OCI-LY1 (cell line): ENCODE data around the gene ATXN1.

Experiments
- H2AFZ ChIP-seq: fragments of 200-600 bp; sonication (generic), shearing (Covaris generic); 2 replicates; pipeline ENCODE4 v1.6.0; 2014; ENCODE audit warnings: antibody characterized with exemption, mild to moderate bottlenecking, low read length
- H3F3A ChIP-seq: fragments of 200-600 bp; sonication (generic), shearing (Covaris generic); 2 replicates; pipeline ENCODE4 v1.6.0; 2014; ENCODE audit warnings: mild to moderate bottlenecking, antibody characterized with exemption, low read length, moderate library complexity; ENCODE audit not compliant: insufficient read depth
- H3K27ac ChIP-seq: fragments of 200-600 bp; sonication (generic); 2 replicates; pipeline ENCODE4 v1.5.1; 2014; ENCODE audit warnings: low read length, mixed run types, mild to moderate bottlenecking, low read depth; ENCODE audit not compliant: poor library complexity, severe bottlenecking
- H3K27me3 ChIP-seq: fragments of 200-600 bp; sonication (generic); 2 replicates; pipeline ENCODE4 v1.6.0; 2014; ENCODE audit warnings: antibody characterized with exemption, mild to moderate bottlenecking, low read length, moderate library complexity; ENCODE audit not compliant: insufficient read depth
- H3K36me3 ChIP-seq: fragments of 200-600 bp; sonication (generic); 2 replicates; pipeline ENCODE4 v1.6.1; 2014; ENCODE audit warnings: mild to moderate bottlenecking, antibody characterized with exemption, low read length, moderate library complexity, mixed read lengths; ENCODE audit not compliant: insufficient read depth
- H3K4me1 ChIP-seq: fragments of 200-600 bp; sonication (generic); 2 replicates; pipeline ENCODE4 v1.5.1; 2014; ENCODE audit warnings: mild to moderate bottlenecking, low read length, moderate library complexity; ENCODE audit not compliant: insufficient read depth, severe bottlenecking
- H3K4me2 ChIP-seq: fragments of 200-600 bp; sonication (generic), shearing (Covaris generic); 2 replicates; pipeline ENCODE4 v1.6.1; 2014; ENCODE audit warnings: low read length
- H3K4me3 ChIP-seq: fragments of 200-600 bp; sonication (generic); 2 replicates; pipeline ENCODE4 v1.5.1; 2014; ENCODE audit warnings: low read length, low read depth, mild to moderate bottlenecking, mixed read lengths; ENCODE audit not compliant: poor library complexity, severe bottlenecking
- H3K79me2 ChIP-seq: fragments of 200-600 bp; shearing (Covaris generic); 2 replicates; pipeline ENCODE4 v1.6.1; 2016; ENCODE audit warnings: mixed run types, low read length, mixed read lengths; ENCODE audit not compliant: insufficient read depth
- H3K9ac ChIP-seq: fragments of 200-600 bp; sonication (generic), shearing (Covaris generic); 2 replicates; pipeline ENCODE4 v1.6.1; 2014; ENCODE audit warnings: mild to moderate bottlenecking, low read length, mixed read lengths
- H3K9me2 ChIP-seq: fragments of 200-600 bp; sonication (generic), shearing (Covaris generic); 2 replicates; pipeline ENCODE4 v1.6.1; 2014; ENCODE audit warnings: low read depth, mild to moderate bottlenecking, low read length, mixed read lengths
- H3K9me3 ChIP-seq: fragments of 200-600 bp; shearing (Covaris generic); 2 replicates; pipeline ENCODE4 v1.6.1; 2014; ENCODE audit warnings: low read length, mixed read lengths
- H4K20me1 ChIP-seq: fragments of 200-600 bp; sonication (generic), shearing (Covaris generic); 2 replicates; pipeline ENCODE4 v1.6.0; 2016; ENCODE audit warnings: mild to moderate bottlenecking, low read length; ENCODE audit not compliant: insufficient read depth
- EZH2 ChIP-seq: fragments of 200-600 bp; sonication (generic), shearing (Covaris generic); IDR thresholded peaks from 2 replicates; pipeline ENCODE4 v1.8.0; 2017; ENCODE audit warnings: borderline replicate concordance, mixed run types, mild to moderate bottlenecking, antibody characterized with exemption, low read length, moderate library complexity, mixed read lengths
- TF ChIP-seq, protein P1 (sequence below): fragments of 200-600 bp; sonication (generic), shearing (Covaris generic); IDR thresholded peaks from 2 replicates; pipeline ENCODE4 v1.5.1; 2017; ENCODE audit warnings: mild to moderate bottlenecking, antibody characterized with exemption, low read length, moderate library complexity, mixed read lengths

The ATXN1 gene

DNA sequence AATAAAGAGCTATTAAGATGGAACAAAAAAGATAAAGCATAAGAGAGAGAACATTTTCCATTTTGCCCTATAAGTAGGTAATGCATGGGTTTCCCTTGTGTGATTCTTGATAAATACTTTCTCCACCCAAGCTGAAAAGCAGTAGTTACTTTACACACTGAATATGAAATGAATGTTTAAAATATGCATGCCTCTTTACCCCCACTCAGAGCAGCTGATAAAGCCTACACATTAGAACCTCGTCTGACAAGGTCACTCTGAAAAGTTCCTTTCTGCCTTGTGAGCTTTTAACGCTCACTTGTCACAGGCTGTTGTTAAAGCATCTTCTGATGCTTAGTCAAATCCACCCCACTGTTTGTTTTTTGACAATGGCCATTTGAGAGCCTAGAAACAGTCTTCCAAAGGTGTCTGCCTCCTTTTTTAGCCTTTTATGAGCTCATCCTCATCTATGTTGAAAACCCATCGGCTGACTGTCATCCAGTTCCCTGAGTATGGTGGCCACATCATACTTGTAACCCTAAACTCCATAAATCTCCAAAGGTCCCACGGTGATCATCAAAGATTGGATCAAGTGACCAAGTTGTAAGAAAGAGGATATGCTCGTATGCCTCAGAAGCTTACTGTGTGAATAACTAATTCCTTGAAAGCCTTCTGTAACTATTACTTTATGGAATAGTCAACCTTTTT lies 102.8 kb downstream of the ATXN1 start:
- no peaks in the 10 kb centered on the region for H3F3A ChIP-seq

DNA sequence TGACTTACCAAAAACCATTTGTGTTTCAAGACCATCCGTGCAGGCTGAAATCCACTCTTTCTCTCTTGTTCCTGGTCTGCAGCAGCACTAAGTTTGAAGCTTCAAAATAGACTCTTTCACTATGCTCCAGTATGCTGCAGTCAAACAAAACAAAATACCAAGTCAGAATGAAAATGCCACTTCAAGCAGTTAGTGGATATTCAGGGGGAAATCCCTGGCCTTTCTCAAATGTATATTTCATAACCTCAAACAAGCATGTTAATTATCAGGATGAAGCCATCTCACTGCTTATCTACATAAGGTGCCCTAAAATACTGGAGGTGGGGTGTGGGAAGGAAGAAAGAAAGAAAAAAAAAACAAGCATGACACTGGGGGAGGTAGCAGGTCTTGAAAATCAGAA lies 103.5 kb downstream of the ATXN1 start:
- Histone ChIP-seq H3K4me2 (no peak overlapping the region), H3K4me3 (no peak overlapping the region), H3K9ac (no peak overlapping the region), H2AFZ (no peak overlapping the region), H3K79me2 (no peaks in the 10 kb centered on the region), H3K9me2 (no peaks in the 10 kb centered on the region), H3K27me3 (no peaks in the 10 kb centered on the region), H3F3A (no peaks in the 10 kb centered on the region), H3K4me1 (no peaks in the 10 kb centered on the region), H3K27ac (no peak overlapping the region), H3K9me3 (no peaks in the 10 kb centered on the region), H3K36me3 (no peaks in the 10 kb centered on the region), H4K20me1 (no peaks in the 10 kb centered on the region)
- TF ChIP-seq EZH2 = no peak
- TF ChIP-seq, protein P1, sequence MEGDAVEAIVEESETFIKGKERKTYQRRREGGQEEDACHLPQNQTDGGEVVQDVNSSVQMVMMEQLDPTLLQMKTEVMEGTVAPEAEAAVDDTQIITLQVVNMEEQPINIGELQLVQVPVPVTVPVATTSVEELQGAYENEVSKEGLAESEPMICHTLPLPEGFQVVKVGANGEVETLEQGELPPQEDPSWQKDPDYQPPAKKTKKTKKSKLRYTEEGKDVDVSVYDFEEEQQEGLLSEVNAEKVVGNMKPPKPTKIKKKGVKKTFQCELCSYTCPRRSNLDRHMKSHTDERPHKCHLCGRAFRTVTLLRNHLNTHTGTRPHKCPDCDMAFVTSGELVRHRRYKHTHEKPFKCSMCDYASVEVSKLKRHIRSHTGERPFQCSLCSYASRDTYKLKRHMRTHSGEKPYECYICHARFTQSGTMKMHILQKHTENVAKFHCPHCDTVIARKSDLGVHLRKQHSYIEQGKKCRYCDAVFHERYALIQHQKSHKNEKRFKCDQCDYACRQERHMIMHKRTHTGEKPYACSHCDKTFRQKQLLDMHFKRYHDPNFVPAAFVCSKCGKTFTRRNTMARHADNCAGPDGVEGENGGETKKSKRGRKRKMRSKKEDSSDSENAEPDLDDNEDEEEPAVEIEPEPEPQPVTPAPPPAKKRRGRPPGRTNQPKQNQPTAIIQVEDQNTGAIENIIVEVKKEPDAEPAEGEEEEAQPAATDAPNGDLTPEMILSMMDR = no peak

More for the DNA sequence above, 102.8 kb downstream of the ATXN1 start:
- TF ChIP-seq EZH2 = no peak
- TF ChIP-seq, protein P1 = no peak
- Histone ChIP-seq H3K27me3 (no peaks in the 10 kb centered on the region), H2AFZ (no peak overlapping the region), H3K27ac (no peak overlapping the region), H3K9me2 (no peaks in the 10 kb centered on the region), H3K36me3 (no peaks in the 10 kb centered on the region), H3K9ac (no peak overlapping the region), H3K9me3 (no peaks in the 10 kb centered on the region), H3K4me3 (no peak overlapping the region), H3K4me2 (no peak overlapping the region), H3K79me2 (no peaks in the 10 kb centered on the region), H4K20me1 (no peaks in the 10 kb centered on the region), H3K4me1 (no peaks in the 10 kb centered on the region)

DNA sequence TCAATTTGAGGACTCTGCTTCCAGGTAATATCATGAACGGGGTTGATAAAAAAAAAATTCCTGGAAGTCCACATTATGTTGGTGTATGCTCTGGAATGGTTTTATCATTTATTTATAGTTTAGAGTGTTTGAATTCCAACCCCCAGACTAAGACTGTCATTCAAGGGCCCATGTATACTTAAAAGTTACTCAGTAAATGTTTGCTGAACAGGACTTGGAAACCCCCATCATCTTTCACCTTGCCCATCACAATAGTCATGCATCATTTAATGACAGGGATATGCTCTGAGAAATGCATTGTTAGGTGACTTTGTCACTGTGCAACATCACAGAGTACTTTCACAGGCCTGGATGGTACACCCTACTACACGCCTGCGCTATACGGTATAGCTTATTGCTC lies 104.8 kb downstream of the ATXN1 start:
- Histone ChIP-seq H3F3A (no peaks in the 10 kb centered on the region), H3K9ac (no peak overlapping the region), H3K36me3 (no peaks in the 10 kb centered on the region), H3K27me3 (no peaks in the 10 kb centered on the region), H3K27ac (no peak overlapping the region), H2AFZ (no peak overlapping the region), H3K9me3 (no peaks in the 10 kb centered on the region), H3K4me1 (no peaks in the 10 kb centered on the region), H4K20me1 (no peaks in the 10 kb centered on the region), H3K79me2 (no peaks in the 10 kb centered on the region), H3K9me2 (no peaks in the 10 kb centered on the region), H3K4me2 (no peak overlapping the region), H3K4me3 (no peak overlapping the region)
- no peak for TF ChIP-seq EZH2
- TF ChIP-seq, protein P1 = no peak
